ENCODE results near the gene NDUFB10.

- no peak for TF ChIP-seq CTCF (IDR thresholded peaks at IDR 0.05)
- no peak for TF ChIP-seq REST (IDR thresholded peaks at IDR 0.05; ENCODE audit: insufficient read depth in 1 of 2, low read depth in 2 of 2, low read length in 1 of 2)
- no peak for TF ChIP-seq POLR2AphosphoS5 (IDR thresholded peaks at IDR 0.05; ENCODE audit: low read depth, low read length)
These were observed 13.6 kb upstream of the NDUFB10 start for GRCh38 chr16:1945559-1946391.
